Measurements from ENCODE around the gene CEP152. TPM values are rescaled to one million over a fixed set of nuclear protein-coding genes. Genes with fewer than 3 reads are reported as not detected.

CEP152 gene
- total RNA-seq, 4 donors from 2014 or later: 2.5 to 4.9 (median 3.5) TPM

DNA sequence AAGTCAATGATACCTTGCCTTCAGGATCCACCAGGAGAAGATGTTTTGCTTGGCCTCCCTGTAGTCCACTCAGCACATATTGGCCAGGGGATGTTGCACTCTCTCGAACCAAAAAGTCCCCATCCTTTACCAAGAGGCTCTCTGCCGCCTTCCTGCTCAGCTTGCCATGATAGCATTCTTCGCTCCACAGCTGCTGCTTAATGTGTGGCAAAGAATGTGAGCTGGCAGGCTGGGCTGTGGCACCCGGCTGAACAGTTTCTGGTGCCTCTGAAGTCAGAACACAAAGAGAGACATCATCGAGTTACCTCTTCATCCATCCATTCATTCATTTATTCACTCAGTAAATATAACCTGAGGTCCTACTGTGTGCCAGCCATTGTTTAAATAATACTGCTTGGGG, 23.9 kb upstream of the CEP152 start:
- 89 to 90% methylated on average over 5 of the region's 5 CpGs for WGBS, 2 donors
- TF ChIP-seq, protein P1, sequence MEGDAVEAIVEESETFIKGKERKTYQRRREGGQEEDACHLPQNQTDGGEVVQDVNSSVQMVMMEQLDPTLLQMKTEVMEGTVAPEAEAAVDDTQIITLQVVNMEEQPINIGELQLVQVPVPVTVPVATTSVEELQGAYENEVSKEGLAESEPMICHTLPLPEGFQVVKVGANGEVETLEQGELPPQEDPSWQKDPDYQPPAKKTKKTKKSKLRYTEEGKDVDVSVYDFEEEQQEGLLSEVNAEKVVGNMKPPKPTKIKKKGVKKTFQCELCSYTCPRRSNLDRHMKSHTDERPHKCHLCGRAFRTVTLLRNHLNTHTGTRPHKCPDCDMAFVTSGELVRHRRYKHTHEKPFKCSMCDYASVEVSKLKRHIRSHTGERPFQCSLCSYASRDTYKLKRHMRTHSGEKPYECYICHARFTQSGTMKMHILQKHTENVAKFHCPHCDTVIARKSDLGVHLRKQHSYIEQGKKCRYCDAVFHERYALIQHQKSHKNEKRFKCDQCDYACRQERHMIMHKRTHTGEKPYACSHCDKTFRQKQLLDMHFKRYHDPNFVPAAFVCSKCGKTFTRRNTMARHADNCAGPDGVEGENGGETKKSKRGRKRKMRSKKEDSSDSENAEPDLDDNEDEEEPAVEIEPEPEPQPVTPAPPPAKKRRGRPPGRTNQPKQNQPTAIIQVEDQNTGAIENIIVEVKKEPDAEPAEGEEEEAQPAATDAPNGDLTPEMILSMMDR (IDR thresholded peaks at IDR 0.05): no peak
- no peak for TF ChIP-seq POLR2A (IDR thresholded peaks at IDR 0.05)
- no peak for DNase-seq (ENCODE audit: low spot score in 2 of 2)
- no peak overlapping the region for H3K4me3 ChIP-seq (ENCODE audit: low read depth, poor library complexity, severe bottlenecking)
- intact Hi-C loops (cut with DNase I; ENCODE audit: low total_unique reads): no loop called here

DNA sequence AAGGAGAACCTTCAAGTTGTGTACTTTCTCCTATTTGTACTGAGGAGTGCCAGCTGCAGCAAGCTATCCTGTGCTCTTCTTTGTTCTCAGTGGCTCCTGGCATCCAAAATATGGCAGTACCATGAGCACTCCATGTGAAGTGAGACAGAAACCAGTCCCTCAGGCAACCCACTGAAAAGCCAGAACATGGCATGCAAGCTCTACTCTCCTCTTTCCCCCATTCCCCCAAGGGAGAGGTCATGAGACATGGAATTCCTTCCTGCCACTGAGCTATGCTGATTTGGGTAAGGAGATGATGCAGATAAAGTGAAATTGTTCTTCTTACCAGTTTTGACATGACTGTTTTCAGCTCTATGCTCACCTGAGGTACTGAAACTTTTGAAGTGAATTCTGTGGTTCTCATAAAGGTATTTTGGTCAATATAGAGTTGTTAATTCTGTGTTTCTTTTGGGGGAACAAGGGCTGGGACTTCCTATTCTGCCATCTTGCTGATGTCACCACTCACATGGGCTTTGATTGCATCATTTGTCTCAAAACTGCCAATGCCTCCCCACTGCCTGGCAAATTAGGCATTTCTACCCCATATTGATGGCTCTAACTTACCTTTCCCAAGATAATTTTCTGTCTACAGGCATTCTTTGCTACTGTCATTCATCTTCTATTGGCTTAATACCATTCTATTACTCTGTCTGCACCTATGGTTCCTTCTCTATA, 22.8 kb upstream of the CEP152 start:
- no peak for DNase-seq (ENCODE audit: low spot score in 2 of 2)
- intact Hi-C loops (cut with DNase I; ENCODE audit: low total_unique reads): no loop called here
- no peak for TF ChIP-seq POLR2A (IDR thresholded peaks at IDR 0.05)
- TF ChIP-seq, protein P1 (IDR thresholded peaks at IDR 0.05): no peak
- no peak overlapping the region for H3K4me3 ChIP-seq (ENCODE audit: low read depth, poor library complexity, severe bottlenecking)

DNA sequence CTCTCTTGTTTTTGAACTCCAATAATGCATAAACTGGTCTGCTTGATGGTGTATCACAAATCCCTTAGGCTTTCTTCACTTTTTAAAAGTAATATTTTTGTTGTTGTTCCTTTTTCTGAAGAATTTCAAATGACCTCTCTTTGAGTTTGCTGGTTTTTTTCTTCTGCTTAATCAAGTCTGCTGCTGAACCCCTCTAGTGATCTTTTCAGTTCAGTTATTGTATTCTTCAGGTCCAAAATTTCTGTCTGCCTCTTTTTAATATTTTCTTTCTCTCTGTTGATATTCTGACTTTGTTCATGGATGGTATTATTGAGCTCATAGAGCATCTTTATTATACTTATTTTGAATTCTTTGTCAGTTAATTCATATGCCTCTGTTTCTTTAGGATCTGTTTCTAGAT, 21.8 kb upstream of the CEP152 start:
- no peak overlapping the region for H3K4me3 ChIP-seq (ENCODE audit: low read depth, poor library complexity, severe bottlenecking)
- intact Hi-C loops (cut with DNase I; ENCODE audit: low total_unique reads): no loop called here
- TF ChIP-seq, protein P1 (IDR thresholded peaks at IDR 0.05): no peak
- no peak for TF ChIP-seq POLR2A (IDR thresholded peaks at IDR 0.05)
- no peak for DNase-seq (ENCODE audit: low spot score in 2 of 2)

DNA sequence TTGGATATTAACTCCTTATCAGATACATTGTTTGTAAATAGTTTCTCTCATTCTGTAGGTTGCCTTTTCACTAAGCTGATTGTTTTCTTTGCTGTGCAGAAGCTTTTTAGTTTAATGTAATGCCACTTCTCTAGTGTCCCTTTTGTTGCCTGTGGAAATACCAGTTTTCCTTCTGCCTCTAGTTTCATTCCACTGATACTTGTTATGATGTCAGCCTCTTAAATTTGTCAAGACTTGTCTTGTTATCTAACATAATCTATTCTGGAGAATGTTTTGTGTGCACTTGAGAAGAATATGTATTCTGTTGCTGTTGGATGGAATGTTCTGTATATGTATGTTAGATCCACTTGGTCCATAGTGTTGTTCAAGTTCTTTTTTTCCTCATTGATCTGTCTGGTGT, 18.0 kb upstream of the CEP152 start:
- no peak overlapping the region for H3K4me3 ChIP-seq (ENCODE audit: low read depth, poor library complexity, severe bottlenecking)
- intact Hi-C loops (cut with DNase I; ENCODE audit: low total_unique reads): no loop called here
- no peak for TF ChIP-seq POLR2A (IDR thresholded peaks at IDR 0.05)
- TF ChIP-seq, protein P1 (IDR thresholded peaks at IDR 0.05): no peak
- no peak for DNase-seq (ENCODE audit: low spot score in 2 of 2)

DNA sequence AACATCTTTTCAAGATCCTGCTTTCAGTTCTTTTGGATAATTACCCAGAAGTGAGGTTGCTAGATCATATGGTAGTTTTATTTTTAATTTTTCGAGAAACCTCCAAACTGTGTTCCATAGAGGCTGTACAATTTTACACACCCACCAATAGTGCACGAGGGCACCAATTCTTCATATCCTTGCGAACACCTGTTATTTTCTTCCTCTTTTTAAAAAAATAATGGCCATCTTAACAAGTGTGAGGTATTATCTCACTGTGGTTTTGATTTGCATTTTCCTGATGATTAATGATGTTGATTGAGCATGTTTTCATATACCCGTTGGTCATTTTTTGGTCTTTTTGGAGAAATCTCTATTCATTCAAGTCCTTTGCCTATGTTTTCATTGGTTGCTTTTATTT, 17.6 kb upstream of the CEP152 start:
- intact Hi-C loops (cut with DNase I; ENCODE audit: low total_unique reads): no loop called here
- 74% methylated on average over 4 of the region's 4 CpGs for WGBS, 2 donors
- no peak for TF ChIP-seq POLR2A (IDR thresholded peaks at IDR 0.05)
- TF ChIP-seq, protein P1 (IDR thresholded peaks at IDR 0.05): no peak
- no peak overlapping the region for H3K4me3 ChIP-seq (ENCODE audit: low read depth, poor library complexity, severe bottlenecking)
- no peak for DNase-seq (ENCODE audit: low spot score in 2 of 2)

DNA sequence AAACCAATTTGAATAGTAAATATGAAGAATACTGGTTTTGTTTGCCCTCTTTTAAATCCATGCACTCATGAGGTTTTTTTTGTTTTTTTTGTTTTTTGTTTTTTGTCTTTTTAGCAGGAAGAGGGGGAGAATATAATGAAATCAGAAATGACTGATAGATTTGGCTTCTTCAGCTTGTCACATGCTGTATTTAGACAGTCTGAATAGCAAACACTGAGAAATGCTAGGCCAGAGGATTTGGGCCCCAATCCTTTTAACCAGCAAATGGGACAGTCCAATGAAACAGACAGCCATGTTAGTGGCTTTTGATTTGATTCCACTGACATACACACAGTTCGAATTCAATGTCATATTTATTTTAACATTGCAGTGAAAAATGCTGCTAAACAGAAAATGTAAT, 14.2 kb upstream of the CEP152 start:
- DNase-seq (ENCODE audit: low spot score in 2 of 2): no peak
- H3K4me3 ChIP-seq (ENCODE audit: low read depth, poor library complexity, severe bottlenecking): no peak overlapping the region
- intact Hi-C loops (cut with DNase I; ENCODE audit: low total_unique reads): no loop called here
- 85 to 87% methylated on average over 1 of the region's 1 CpG for WGBS, 2 donors
- TF ChIP-seq, protein P1 (IDR thresholded peaks at IDR 0.05): no peak
- no peak for TF ChIP-seq POLR2A (IDR thresholded peaks at IDR 0.05)

Data from lower leg skin (tissue), 4 donors.